ENCODE results near the gene ZSWIM7.

The ZSWIM7 gene

GRCh38 chr17:16036261-16036660, 36.8 kb upstream of the ZSWIM7 start:
- no peak for TF ChIP-seq CTCF (IDR thresholded peaks at IDR 0.05; ENCODE audit: insufficient read depth, low read depth, low read length, missing control alignments)
- no peak for DNase-seq (ENCODE audit: low read depth)
- H3K4me3 ChIP-seq (ENCODE audit: low read length): no peak overlapping the region

- TF ChIP-seq CTCF (IDR thresholded peaks at IDR 0.05; ENCODE audit: insufficient read depth, low read depth, low read length, missing control alignments): no peak
- no peak for DNase-seq (ENCODE audit: low read depth)
- no peak overlapping the region for H3K4me3 ChIP-seq (ENCODE audit: low read length)
Observed at GRCh38 chr17:16033729-16034349, 34.3 kb upstream of the ZSWIM7 start.

DNA sequence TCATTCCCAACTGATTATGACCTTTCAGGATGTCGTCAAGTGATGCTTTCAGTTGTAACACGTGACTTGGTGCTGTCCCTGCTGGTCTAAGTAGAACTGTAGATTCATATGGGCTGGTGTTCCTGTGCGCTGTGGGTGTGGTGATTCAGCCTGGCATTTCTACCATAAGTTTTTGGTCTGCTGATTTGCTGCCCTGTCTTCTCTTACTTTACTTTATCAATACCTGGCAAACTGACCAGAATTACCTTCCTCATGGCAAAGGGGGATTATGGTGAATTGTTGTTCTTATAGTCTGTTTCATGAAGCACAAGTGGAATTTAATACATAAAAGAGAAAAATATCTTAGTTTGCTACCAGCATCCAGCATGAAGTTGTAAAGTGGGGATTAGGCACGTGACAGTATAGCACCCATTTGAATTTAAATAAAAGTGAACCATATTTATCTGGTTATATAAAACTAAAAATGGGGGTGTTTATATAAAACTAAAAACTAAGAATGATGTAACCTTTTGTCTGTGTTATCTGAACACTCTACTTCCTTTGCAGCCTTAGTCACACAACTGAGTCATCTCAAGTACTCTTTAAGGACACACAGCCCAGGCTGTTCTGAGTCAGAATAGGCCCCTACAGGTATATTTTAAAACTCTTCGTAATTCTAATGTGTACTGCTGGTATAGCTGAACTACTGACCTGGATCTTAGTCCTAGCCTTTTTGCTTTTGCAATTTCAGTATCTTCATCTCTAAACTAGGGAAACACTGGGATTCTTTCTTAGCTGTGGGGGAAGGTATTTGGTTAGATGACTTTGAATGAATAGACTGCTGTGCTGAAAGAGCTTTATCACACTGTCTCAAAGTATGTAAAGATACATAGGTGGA, 28.4 kb upstream of the ZSWIM7 start:
- peak; percentile 95 for DNase-seq (ENCODE audit: low read depth)
- no peak overlapping the region for H3K4me3 ChIP-seq (ENCODE audit: low read length)
- TF ChIP-seq CTCF (IDR thresholded peaks at IDR 0.05; ENCODE audit: insufficient read depth, low read depth, low read length, missing control alignments): no peak

DNA sequence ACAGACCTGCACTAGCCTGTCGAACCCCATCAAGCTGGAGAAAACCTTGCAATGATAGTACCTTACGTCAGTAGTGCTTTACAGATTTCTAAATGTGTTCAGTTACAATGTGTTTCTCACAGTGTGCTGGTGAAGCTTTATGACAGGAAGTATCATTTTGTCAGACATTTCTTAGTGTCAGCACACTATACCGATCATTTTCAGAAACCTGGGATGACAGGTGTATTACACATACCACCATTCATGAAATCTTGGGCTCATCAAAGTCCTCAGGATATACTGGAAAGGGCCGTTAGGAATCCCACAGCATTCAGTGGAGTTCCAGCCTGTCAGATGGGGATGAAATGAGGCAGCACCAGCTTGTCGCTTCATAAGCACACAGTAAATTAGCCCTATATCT, 27.4 kb upstream of the ZSWIM7 start:
- no peak for DNase-seq (ENCODE audit: low read depth)
- TF ChIP-seq CTCF (IDR thresholded peaks at IDR 0.05; ENCODE audit: insufficient read depth, low read depth, low read length, missing control alignments): no peak
- H3K4me3 ChIP-seq (ENCODE audit: low read length): no peak overlapping the region

DNA sequence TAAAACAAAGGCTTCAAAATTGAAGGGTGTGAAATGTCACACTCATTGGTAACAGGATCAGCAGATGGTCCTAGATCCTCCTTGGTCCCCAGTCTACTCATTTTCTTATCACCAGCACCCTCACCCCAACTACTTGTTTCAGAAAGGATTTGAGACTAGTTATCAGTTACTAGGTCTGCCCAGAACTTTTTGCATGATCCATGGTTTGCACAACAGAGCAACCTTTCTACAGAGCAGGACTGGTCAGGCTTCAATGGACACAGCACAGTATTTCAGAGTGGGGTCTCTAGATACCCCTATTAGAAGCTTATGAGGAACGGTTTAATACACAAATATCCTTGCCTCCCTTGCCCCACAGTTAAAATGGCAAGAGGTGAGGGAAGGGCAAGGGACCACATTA, 25.7 kb upstream of the ZSWIM7 start:
- no peak for TF ChIP-seq CTCF (IDR thresholded peaks at IDR 0.05; ENCODE audit: insufficient read depth, low read depth, low read length, missing control alignments)
- no peak for DNase-seq (ENCODE audit: low read depth)
- H3K4me3 ChIP-seq (ENCODE audit: low read length): no peak overlapping the region

DNA sequence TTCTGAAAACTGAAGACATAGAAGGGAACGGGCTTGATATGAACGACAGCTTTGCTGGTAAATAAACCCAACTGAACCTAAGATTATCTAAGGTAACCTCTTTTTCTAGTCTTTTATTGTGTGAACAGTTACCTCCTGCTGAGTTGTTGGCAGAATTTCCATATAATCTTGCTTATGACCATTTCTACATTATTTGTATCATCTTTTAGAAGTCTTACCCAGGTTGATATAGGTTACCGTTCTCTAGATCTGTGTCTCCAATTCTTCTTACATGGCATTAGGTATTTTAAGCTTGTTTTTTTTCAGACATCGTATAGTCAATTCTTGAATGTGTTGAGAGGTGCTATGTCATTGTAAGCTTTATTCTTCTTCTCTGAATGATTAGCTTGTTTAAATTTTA, 24.4 kb upstream of the ZSWIM7 start:
- TF ChIP-seq CTCF (IDR thresholded peaks at IDR 0.05; ENCODE audit: insufficient read depth, low read depth, low read length, missing control alignments): no peak
- DNase-seq (ENCODE audit: low read depth): no peak
- no peak overlapping the region for H3K4me3 ChIP-seq (ENCODE audit: low read length)

Data from epithelial cell of esophagus (primary cell).